ACC112 (cell line): ENCODE data around the gene TMEM235.

Source experiments
- H2AFZ ChIP-seq: fragments of 200-600 bp; sonication (generic); one replicate; pipeline ENCODE4 v1.6.0; 2017; ENCODE audit warnings: antibody characterized with exemption, low read length; ENCODE audit not compliant: unreplicated experiment
- H3K27ac ChIP-seq: fragments of 200-600 bp; sonication (generic); 2 replicates; pipeline ENCODE4 v1.5.1; 2014; ENCODE audit warnings: low read depth, mild to moderate bottlenecking, antibody characterized with exemption, low read length, moderate library complexity
- H3K27me3 ChIP-seq: fragments of 200-600 bp; sonication (generic); 2 replicates; pipeline ENCODE4 v1.6.1; 2014; ENCODE audit warnings: mild to moderate bottlenecking, antibody characterized with exemption, low read length, moderate library complexity, mixed read lengths; ENCODE audit not compliant: insufficient read depth
- H3K36me3 ChIP-seq: fragments of 200-600 bp; sonication (generic); 2 replicates; pipeline ENCODE4 v1.6.1; 2016; ENCODE audit warnings: mild to moderate bottlenecking, antibody characterized with exemption, low read length, moderate library complexity, mixed read lengths; ENCODE audit not compliant: insufficient read depth
- H3K4me1 ChIP-seq: fragments of 200-600 bp; sonication (generic); one replicate; pipeline ENCODE4 v1.6.1; 2016; ENCODE audit warnings: low read length, mixed read lengths; ENCODE audit not compliant: insufficient read depth, unreplicated experiment, control insufficient read depth
- H3K4me3 ChIP-seq: fragments of 200-600 bp; sonication (generic); 2 replicates; pipeline ENCODE4 v1.5.1; 2014; ENCODE audit warnings: mild to moderate bottlenecking, low read depth, low read length
- H3K79me2 ChIP-seq: fragments of 200-600 bp; sonication (generic); one replicate; pipeline ENCODE4 v1.6.0; 2016; ENCODE audit warnings: low read length; ENCODE audit not compliant: control insufficient read depth, unreplicated experiment, insufficient read depth

Gene TMEM235

GRCh38 chr17:78219396-78220150 is 11.9 kb upstream of the TMEM235 start:
- no peak overlapping the region for H3K27ac ChIP-seq
- H3K27me3 ChIP-seq = no peaks in the 10 kb centered on the region
- peaks cover 4% of the 10 kb centered on the region; the same call in 1 of the 2 replicates for H3K36me3 ChIP-seq
- H3K4me1 ChIP-seq = peaks cover 12% of the 10 kb centered on the region
- peaks cover 35% of the 10 kb centered on the region for H3K79me2 ChIP-seq
- no peak overlapping the region for H2AFZ ChIP-seq
- no peak overlapping the region for H3K4me3 ChIP-seq

GRCh38 chr17:78223061-78223460 is 8.4 kb upstream of the TMEM235 start:
- Histone ChIP-seq H3K79me2 (peaks cover 11% of the 10 kb centered on the region), H3K4me1 (no peaks in the 10 kb centered on the region), H3K27ac (no peak overlapping the region), H2AFZ (no peak overlapping the region), H3K27me3 (no peaks in the 10 kb centered on the region), H3K4me3 (no peak overlapping the region), H3K36me3 (peaks cover 4% of the 10 kb centered on the region; the same call in 1 of the 2 replicates)

GRCh38 chr17:78223765-78224164 is 7.7 kb upstream of the TMEM235 start:
- Histone ChIP-seq H3K4me3 (no peak overlapping the region), H3K27ac (no peak overlapping the region), H3K27me3 (no peaks in the 10 kb centered on the region), H3K36me3 (peaks cover 4% of the 10 kb centered on the region; the same call in 1 of the 2 replicates), H3K4me1 (no peaks in the 10 kb centered on the region), H3K79me2 (peaks cover 10% of the 10 kb centered on the region), H2AFZ (no peak overlapping the region)

GRCh38 chr17:78224231-78225087 is 7.0 kb upstream of the TMEM235 start:
- Histone ChIP-seq H3K4me1 (no peaks in the 10 kb centered on the region), H3K27ac (no peak overlapping the region), H2AFZ (no peak overlapping the region), H3K4me3 (no peak overlapping the region), H3K27me3 (no peaks in the 10 kb centered on the region), H3K79me2 (peaks cover 5% of the 10 kb centered on the region), H3K36me3 (peaks cover 4% of the 10 kb centered on the region; the same call in 1 of the 2 replicates)

GRCh38 chr17:78225088-78225865 is 6.2 kb upstream of the TMEM235 start:
- Histone ChIP-seq H3K4me3 (no peak overlapping the region), H3K79me2 (no peaks in the 10 kb centered on the region), H3K4me1 (no peaks in the 10 kb centered on the region), H3K27me3 (no peaks in the 10 kb centered on the region), H3K27ac (no peak overlapping the region), H2AFZ (no peak overlapping the region), H3K36me3 (no peaks in the 10 kb centered on the region)

GRCh38 chr17:78226055-78226758 is 5.2 kb upstream of the TMEM235 start:
- no peaks in the 10 kb centered on the region for H3K36me3 ChIP-seq
- H3K27me3 ChIP-seq = peaks cover 8% of the 10 kb centered on the region
- H3K4me1 ChIP-seq = no peaks in the 10 kb centered on the region
- no peak overlapping the region for H3K27ac ChIP-seq
- no peak overlapping the region for H2AFZ ChIP-seq
- no peaks in the 10 kb centered on the region for H3K79me2 ChIP-seq
- no peak overlapping the region for H3K4me3 ChIP-seq

GRCh38 chr17:78226759-78227454 is 4.5 kb upstream of the TMEM235 start:
- Histone ChIP-seq H2AFZ (no peak overlapping the region), H3K4me3 (no peak overlapping the region), H3K79me2 (no peaks in the 10 kb centered on the region), H3K27me3 (peaks cover 13% of the 10 kb centered on the region), H3K4me1 (no peaks in the 10 kb centered on the region), H3K27ac (no peak overlapping the region), H3K36me3 (no peaks in the 10 kb centered on the region)

- Histone ChIP-seq H3K27me3 (peaks cover 19% of the 10 kb centered on the region), H3K36me3 (no peaks in the 10 kb centered on the region), H3K27ac (no peak overlapping the region), H2AFZ (no peak overlapping the region), H3K4me3 (no peak overlapping the region), H3K4me1 (no peaks in the 10 kb centered on the region), H3K79me2 (no peaks in the 10 kb centered on the region)
Observed at GRCh38 chr17:78227455-78227916, 3.9 kb upstream of the TMEM235 start.

- Histone ChIP-seq H3K4me3 (no peak overlapping the region), H3K79me2 (no peaks in the 10 kb centered on the region), H3K36me3 (no peaks in the 10 kb centered on the region), H3K4me1 (no peaks in the 10 kb centered on the region), H3K27ac (no peak overlapping the region), H3K27me3 (peaks cover 23% of the 10 kb centered on the region), H2AFZ (no peak overlapping the region)
Observed at GRCh38 chr17:78228176-78228575, 3.3 kb upstream of the TMEM235 start.
